Stomach (tissue), 9 donors: Measurements from ENCODE around the gene EML6. TPM values are rescaled to one million over a fixed set of nuclear protein-coding genes. Genes with fewer than 3 reads are reported as not detected.
"Not testable (repeated sequence)": the region's sequence is repeated elsewhere in the genome, so short reads cannot be mapped to it uniquely, and the experiment has no call there.

Source experiments
- DNase-seq, 2 donors: peaks; one replicate each; pipeline versions ENCODE4 v3.0.0 to v3.0.0-alpha.2; 2013 to 2019
- H3K27ac ChIP-seq, 5 donors: fragments of 200-600 bp in 4 of 5; sonication (generic) in 4 of 5; one replicate each; pipeline ENCODE4 v1.5.1; 2013 to 2019; ENCODE audit warnings: mild to moderate bottlenecking in 1 of 5, moderate library complexity in 1 of 5
- H3K27me3 ChIP-seq, 3 donors: fragments of 200-600 bp; sonication (generic); one replicate each; pipeline ENCODE4 v1.5.1; 2017 to 2019; ENCODE audit warnings: mixed run types in 1 of 3
- H3K36me3 ChIP-seq, 4 donors: fragments of 200-600 bp; sonication (generic); 1 replicate in 3 of 4; 2 replicates in 1 of 4; pipeline ENCODE4 v1.5.1; 2016 to 2019
- H3K4me1 ChIP-seq, 4 donors: fragments of 200-600 bp; sonication (generic); one replicate each; pipeline ENCODE4 v1.5.1; 2016 to 2019
- H3K4me3 ChIP-seq, 4 donors: fragments of 200-600 bp; sonication (generic) in 3 of 4; one replicate each; pipeline ENCODE4 v1.5.1; 2016 to 2019; ENCODE audit warnings: mild to moderate bottlenecking in 1 of 4
- H3K9me3 ChIP-seq, 4 donors: fragments of 200-600 bp; sonication (generic); one replicate each; pipeline ENCODE4 v1.5.1; 2016 to 2019
- EP300 ChIP-seq: sonication (generic); formaldehyde crosslinking; IDR thresholded peaks from one replicate; pipeline ENCODE4 v1.6.1; 2017; ENCODE audit warnings: antibody characterized with exemption
- POLR2A ChIP-seq, 4 donors: fragments of 450-650 bp; IDR thresholded peaks; one replicate each; pipeline ENCODE4 v1.6.1; 2016; ENCODE audit warnings: antibody characterized with exemption in 4 of 4, control low read depth in 2 of 4, mild to moderate bottlenecking in 1 of 4, moderate library complexity in 1 of 4
- POLR2AphosphoS5 ChIP-seq, 3 donors: sonication (generic); formaldehyde crosslinking; IDR thresholded peaks; one replicate each; pipeline ENCODE4 v1.6.1; 2016; ENCODE audit warnings: antibody characterized with exemption in 3 of 3
- WGBS, 5 donors: extraction: QIAGEN DNeasy Blood & Tissue Kit in 3 of 5; methylation state at CpG; one replicate each; pipeline versions ENCODE4 v1.1.5 to v1.1.7; 2013 to 2018; 5-methylcytosine and 5-hydroxymethylcytosine counted together
- intact Hi-C: fragments of 100-400 bp; cut with DNase I; formaldehyde crosslinking; loops from one replicate; pipeline ENCODE4 v1.15.1; 2023; ENCODE audit warnings: low total_unique reads
- polyA plus RNA-seq, 3 donors: library from polyadenylated mRNA; stranded (reverse); fragments of 200-250 nt; gene quantifications; one replicate each; pipeline ENCODE4 v1.2.3, GENCODE V29; 2013
- total RNA-seq, 5 donors: library from RNA; depleted of rRNA; stranded (reverse); fragments of >200 nt; gene quantifications; one replicate each; pipeline versions ENCODE4 v1.1.0 to v1.2.3, GENCODE V29; 2014 to 2016
- TF ChIP-seq, protein P1 (sequence below), 7 experiments: fragments of 450-650 bp in 4 of 7; fragments of 200-600 bp in 3 of 7; sonication (generic) in 3 of 7; IDR thresholded peaks; one replicate each; pipeline ENCODE4 v1.5.1; 2016 to 2019; ENCODE audit warnings: antibody characterized with exemption in 7 of 7, control low read depth in 2 of 7, mild to moderate bottlenecking in 1 of 7
- donor health status: healthy with polysubstance abuse.
- donor health status: Bipolar disorder and iron deficiency.
- donor health status: healthy.

EML6 gene
- total and polyA plus RNA-seq, 8 donors, result 0.45 to 10.1 (median 1.8) TPM; not detected in 1

DNA sequence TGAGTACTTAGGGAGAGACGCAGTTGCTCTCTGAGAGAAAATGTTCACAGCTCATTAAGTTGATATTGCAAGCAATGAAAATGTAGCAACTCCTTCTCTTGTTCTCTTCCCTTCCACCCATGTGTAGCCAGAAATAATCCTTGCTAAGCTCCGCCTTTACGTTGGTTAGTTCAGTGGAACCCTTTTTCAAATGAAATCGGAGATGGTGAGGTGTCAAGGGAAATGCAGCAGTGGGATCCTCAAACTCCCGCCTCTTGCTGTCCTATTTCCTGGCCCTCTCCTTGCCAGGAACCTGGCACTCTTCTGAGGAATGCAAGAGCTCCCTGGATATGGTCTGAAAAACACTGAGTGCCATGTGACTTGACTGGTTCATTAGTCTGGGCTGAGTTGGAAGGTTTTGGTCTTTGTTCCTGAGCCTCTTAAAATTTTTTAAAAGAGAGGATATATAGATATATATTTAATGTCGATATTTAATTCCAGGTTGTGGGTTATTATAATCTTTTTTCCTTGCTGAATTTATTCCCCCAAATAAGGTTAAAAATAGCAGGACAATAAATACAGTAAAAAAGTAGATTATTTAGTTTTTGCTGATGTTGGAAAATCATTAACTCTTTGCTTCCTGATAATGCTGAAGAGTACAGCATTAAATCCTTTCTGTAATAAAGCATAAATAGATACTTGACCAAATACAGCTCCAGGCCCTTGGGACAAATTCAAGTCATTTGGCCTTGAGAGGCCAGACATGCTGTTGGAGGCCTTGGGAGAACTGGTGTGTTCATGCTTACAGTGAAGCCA is 116.2 kb downstream of the EML6 start:
- intact Hi-C loops, result no loop called here
- H3K27ac ChIP-seq, result no peak overlapping the region
- TF ChIP-seq, protein P1, sequence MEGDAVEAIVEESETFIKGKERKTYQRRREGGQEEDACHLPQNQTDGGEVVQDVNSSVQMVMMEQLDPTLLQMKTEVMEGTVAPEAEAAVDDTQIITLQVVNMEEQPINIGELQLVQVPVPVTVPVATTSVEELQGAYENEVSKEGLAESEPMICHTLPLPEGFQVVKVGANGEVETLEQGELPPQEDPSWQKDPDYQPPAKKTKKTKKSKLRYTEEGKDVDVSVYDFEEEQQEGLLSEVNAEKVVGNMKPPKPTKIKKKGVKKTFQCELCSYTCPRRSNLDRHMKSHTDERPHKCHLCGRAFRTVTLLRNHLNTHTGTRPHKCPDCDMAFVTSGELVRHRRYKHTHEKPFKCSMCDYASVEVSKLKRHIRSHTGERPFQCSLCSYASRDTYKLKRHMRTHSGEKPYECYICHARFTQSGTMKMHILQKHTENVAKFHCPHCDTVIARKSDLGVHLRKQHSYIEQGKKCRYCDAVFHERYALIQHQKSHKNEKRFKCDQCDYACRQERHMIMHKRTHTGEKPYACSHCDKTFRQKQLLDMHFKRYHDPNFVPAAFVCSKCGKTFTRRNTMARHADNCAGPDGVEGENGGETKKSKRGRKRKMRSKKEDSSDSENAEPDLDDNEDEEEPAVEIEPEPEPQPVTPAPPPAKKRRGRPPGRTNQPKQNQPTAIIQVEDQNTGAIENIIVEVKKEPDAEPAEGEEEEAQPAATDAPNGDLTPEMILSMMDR (IDR thresholded peaks at IDR 0.05), result no peak
- TF ChIP-seq POLR2A (IDR thresholded peaks at IDR 0.05) (no peak), EP300 (no peak)
- no peaks in the 10 kb centered on the region for H3K27me3 ChIP-seq
- no peaks in the 10 kb centered on the region for H3K36me3 ChIP-seq
- no peak for DNase-seq
- H3K4me3 ChIP-seq, result no peak overlapping the region
- 85 to 91% (median 88%) methylated on average over 6 of the region's 6 CpGs for WGBS, 5 donors
- H3K4me1 ChIP-seq, result peaks cover 0 to 7% (median 2%) of the 10 kb centered on the region in 4 donors
- H3K9me3 ChIP-seq, result no peaks in the 10 kb centered on the region

DNA sequence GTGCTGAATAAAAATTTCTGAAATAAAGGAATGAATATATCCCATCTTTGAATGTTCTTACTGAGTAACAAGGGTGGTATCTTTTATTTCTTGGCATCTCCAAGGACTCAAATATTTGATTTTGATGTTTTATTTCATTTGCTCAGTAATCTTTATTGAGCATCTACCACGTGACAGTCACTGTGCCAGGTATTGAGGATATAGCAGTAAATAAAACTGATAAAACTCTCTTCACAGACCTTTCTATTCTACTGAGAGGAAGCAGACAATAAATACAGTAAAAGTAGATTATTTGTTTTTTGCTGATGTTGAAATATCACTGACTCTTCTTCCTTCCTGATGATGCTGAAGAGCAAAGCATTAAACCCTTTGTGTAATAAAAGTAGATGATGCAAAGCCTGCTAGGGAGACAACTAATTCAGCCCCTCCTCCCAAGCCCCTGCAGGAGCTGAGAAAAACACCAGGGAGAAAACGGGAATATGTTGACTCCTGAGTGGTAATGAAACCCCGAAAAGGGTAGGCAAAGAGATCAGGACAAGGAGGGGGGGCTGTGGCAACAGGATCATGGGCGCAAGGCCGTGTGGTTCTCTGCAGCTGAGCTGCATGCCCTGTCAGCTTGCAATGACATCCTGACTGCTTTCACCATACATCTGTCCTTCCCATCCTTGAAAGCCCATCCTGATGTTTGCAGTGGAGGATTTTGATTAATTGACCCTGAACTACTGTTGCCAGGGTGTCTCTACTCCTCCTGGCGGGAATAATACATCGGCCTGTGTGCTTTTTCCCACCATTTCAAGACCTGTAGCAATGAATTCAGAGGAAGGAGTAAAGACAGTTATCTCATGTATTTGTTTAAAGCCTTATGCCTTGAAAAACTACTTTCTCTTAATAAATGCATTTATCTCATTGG is 117.4 kb downstream of the EML6 start:
- no peak overlapping the region for H3K4me3 ChIP-seq
- intact Hi-C loops, result no loop called here
- no peak for TF ChIP-seq POLR2A (IDR thresholded peaks at IDR 0.05)
- TF ChIP-seq POLR2AphosphoS5 (IDR thresholded peaks at IDR 0.05), result no peak
- TF ChIP-seq EP300, result no peak
- TF ChIP-seq, protein P1 (IDR thresholded peaks at IDR 0.05), result no peak
- H3K9me3 ChIP-seq, result no peaks in the 10 kb centered on the region
- WGBS, 5 donors, result 76 to 79% (median 76%) methylated on average over 7 of the region's 7 CpGs
- peak in 1 of 2 donors; percentile 17 for DNase-seq
- peaks cover 0 to 7% (median 2%) of the 10 kb centered on the region in 4 donors for H3K4me1 ChIP-seq
- H3K27me3 ChIP-seq, result no peaks in the 10 kb centered on the region
- no peaks in the 10 kb centered on the region for H3K36me3 ChIP-seq
- no peak overlapping the region for H3K27ac ChIP-seq

DNA sequence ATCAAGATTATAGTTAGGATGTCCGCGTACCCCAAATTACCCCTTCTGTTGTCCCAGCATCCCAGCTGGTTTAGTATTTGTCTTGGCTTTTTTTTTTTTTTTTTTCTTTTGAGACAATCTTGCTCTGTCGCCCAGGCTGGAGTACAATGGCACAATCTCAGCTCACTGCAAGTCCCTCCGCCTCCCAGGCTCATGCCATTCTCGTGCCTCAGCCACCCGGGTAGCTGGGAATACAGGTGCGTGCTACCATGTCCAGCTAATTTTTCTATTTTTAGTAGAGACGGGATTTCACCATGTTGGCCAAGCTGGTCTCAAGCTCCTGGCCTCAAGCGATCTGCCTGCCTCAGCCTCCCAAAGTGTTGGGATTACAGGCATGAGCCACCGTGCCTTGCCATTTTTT is 118.0 kb downstream of the EML6 start:
- H3K27ac ChIP-seq, H3K27me3 ChIP-seq, H3K9me3 ChIP-seq, H3K4me1 ChIP-seq, intact Hi-C loops, DNase-seq, H3K4me3 ChIP-seq, H3K36me3 ChIP-seq: not testable (repeated sequence)
- 90 to 98% (median 94%) methylated on average over 10 of the region's 10 CpGs for WGBS, 5 donors

DNA sequence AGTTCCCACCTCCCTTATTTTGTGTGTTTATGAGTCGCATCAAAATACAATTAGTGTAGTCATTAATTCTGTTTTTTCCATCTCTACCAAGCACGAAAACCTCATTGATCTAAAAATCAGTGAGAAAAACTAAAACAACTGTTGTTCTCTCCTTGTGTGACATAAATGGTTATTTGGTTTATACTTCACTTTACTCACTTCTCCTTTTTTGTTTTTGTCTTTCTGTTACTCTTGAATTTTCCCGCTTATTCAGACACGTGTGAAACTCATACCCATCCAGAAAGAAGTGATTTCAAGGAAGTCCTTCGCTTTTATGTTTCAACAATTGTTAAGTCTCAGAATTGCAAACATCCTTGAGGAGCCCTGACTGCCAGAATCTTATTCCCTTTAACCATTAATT is 121.6 kb downstream of the EML6 start:
- no peaks in the 10 kb centered on the region for H3K4me1 ChIP-seq
- no peak overlapping the region for H3K4me3 ChIP-seq
- TF ChIP-seq POLR2AphosphoS5 (IDR thresholded peaks at IDR 0.05) (no peak), POLR2A (IDR thresholded peaks at IDR 0.05) (no peak), EP300 (no peak)
- TF ChIP-seq, protein P1 (IDR thresholded peaks at IDR 0.05), result no peak
- intact Hi-C loops, result no loop called here
- no peaks in the 10 kb centered on the region for H3K36me3 ChIP-seq
- no peaks in the 10 kb centered on the region for H3K27me3 ChIP-seq
- H3K27ac ChIP-seq, result no peak overlapping the region
- H3K9me3 ChIP-seq, result no peaks in the 10 kb centered on the region
- DNase-seq, result no peak
- WGBS, 5 donors, result 71 to 88% (median 78%) methylated on average over 5 of the region's 5 CpGs
